ENCODE measurements around the gene CABCOCO1.

GRCh38 chr10:61779276-61779675 lies 116.5 kb downstream of the CABCOCO1 start:
- TF ChIP-seq REST (IDR thresholded peaks at IDR 0.05; ENCODE audit: insufficient read depth in 1 of 2, low read depth in 2 of 2, low read length in 2 of 2), result no peak
- no peak for TF ChIP-seq POLR2AphosphoS5 (IDR thresholded peaks at IDR 0.05; ENCODE audit: low read depth, low read length)
- TF ChIP-seq TAF1 (IDR thresholded peaks at IDR 0.05; ENCODE audit: borderline replicate concordance, insufficient read depth, low read length), result no peak

Data from PFSK-1 (cell line).